ENCODE results near the gene CHRNA5.
A peak's percentile ranks its signal among the peaks of the same experiment; 100 is the strongest.
"Not testable (repeated sequence)": the region's sequence is repeated elsewhere in the genome, so short reads cannot be mapped to it uniquely, and the experiment has no call there.

Gene CHRNA5

GRCh38 chr15:78565951-78566774, 843 bp downstream of the CHRNA5 start:
- no peak for DNase-seq

- DNase-seq: no peak
These were observed 2.2 kb downstream of the CHRNA5 start for GRCh38 chr15:78567531-78567930.

GRCh38 chr15:78570710-78571109, 5.4 kb downstream of the CHRNA5 start:
- no peak for DNase-seq

- DNase-seq: no peak
These were observed 6.1 kb downstream of the CHRNA5 start for GRCh38 chr15:78571382-78571781.

- no peak for DNase-seq
These were observed 8.1 kb downstream of the CHRNA5 start for GRCh38 chr15:78573416-78573815.

- no peak for DNase-seq
These were observed 9.6 kb downstream of the CHRNA5 start for GRCh38 chr15:78574944-78575343.

GRCh38 chr15:78597583-78597982, 32.3 kb downstream of the CHRNA5 start:
- DNase-seq: no peak

- DNase-seq: no peak
These were observed 33.0 kb downstream of the CHRNA5 start for GRCh38 chr15:78598348-78598747.

GRCh38 chr15:78599189-78599588, 33.9 kb downstream of the CHRNA5 start:
- DNase-seq: no peak

GRCh38 chr15:78603467-78603866, 38.1 kb downstream of the CHRNA5 start:
- no peak for DNase-seq

- DNase-seq: no peak
These were observed 39.1 kb downstream of the CHRNA5 start for GRCh38 chr15:78604420-78604819.

GRCh38 chr15:78605201-78605600, 39.9 kb downstream of the CHRNA5 start:
- DNase-seq: no peak

- no peak for DNase-seq
These were observed 40.4 kb downstream of the CHRNA5 start for GRCh38 chr15:78605680-78606079.

- DNase-seq: not testable (repeated sequence)
These were observed 44.2 kb downstream of the CHRNA5 start for GRCh38 chr15:78609551-78609950.

GRCh38 chr15:78614021-78614420, 48.7 kb downstream of the CHRNA5 start:
- no peak for DNase-seq

- no peak for DNase-seq
These were observed 49.9 kb downstream of the CHRNA5 start for GRCh38 chr15:78615151-78615589.

- no peak for DNase-seq
These were observed 51.2 kb downstream of the CHRNA5 start for GRCh38 chr15:78616506-78616905.

GRCh38 chr15:78617076-78617475, 51.8 kb downstream of the CHRNA5 start:
- no peak for DNase-seq

- no peak for DNase-seq
These were observed 52.2 kb downstream of the CHRNA5 start for GRCh38 chr15:78617516-78617915.

GRCh38 chr15:78618064-78618463, 52.7 kb downstream of the CHRNA5 start:
- DNase-seq: no peak

GRCh38 chr15:78618490-78618934, 53.2 kb downstream of the CHRNA5 start:
- peak; percentile 51 for DNase-seq

- no peak for DNase-seq
These were observed 54.0 kb downstream of the CHRNA5 start for GRCh38 chr15:78619022-78619950.

GRCh38 chr15:78620021-78620526, 54.8 kb downstream of the CHRNA5 start:
- no peak for DNase-seq
